NT2/D1 (cell line): ENCODE results near the gene IGF1R.

ENCODE experiments used
- DNase-seq: peaks from one replicate; pipeline ENCODE4 v3.0.0-alpha.2; 2011; ENCODE audit warnings: low read depth, low spot score
- H3K27me3 ChIP-seq: 2 replicates; pipeline ENCODE4 v1.6.0; 2011; ENCODE audit warnings: mild to moderate bottlenecking; ENCODE audit not compliant: insufficient read length, insufficient read depth
- H3K36me3 ChIP-seq: 2 replicates; pipeline ENCODE4 v1.6.1; 2011; ENCODE audit warnings: mild to moderate bottlenecking, low read length, mixed read lengths; ENCODE audit not compliant: insufficient read depth, insufficient read length
- H3K4me1 ChIP-seq: 2 replicates; pipeline ENCODE4 v1.5.1; 2011; ENCODE audit not compliant: insufficient read depth, insufficient read length
- H3K4me3 ChIP-seq: 2 replicates; pipeline ENCODE4 v1.5.1; 2011; ENCODE audit warnings: low read depth; ENCODE audit not compliant: insufficient read length
- H3K9ac ChIP-seq: 2 replicates; pipeline ENCODE4 v1.6.0; 2011; ENCODE audit warnings: low read depth; ENCODE audit not compliant: insufficient read length
- H3K9me3 ChIP-seq: 2 replicates; pipeline ENCODE4 v1.5.1; 2011; ENCODE audit warnings: mild to moderate bottlenecking, low read length; ENCODE audit not compliant: insufficient read depth
- SUZ12 ChIP-seq: IDR thresholded peaks from 2 replicates; pipeline ENCODE4 v1.6.1; 2011; ENCODE audit not compliant: insufficient read length, insufficient read depth; ENCODE audit errors: extremely low read depth
- YY1 ChIP-seq: IDR thresholded peaks from 2 replicates; pipeline ENCODE4 v1.6.1; 2011; ENCODE audit not compliant: insufficient read length, insufficient read depth
- ZNF274 ChIP-seq: IDR thresholded peaks from 2 replicates; pipeline ENCODE4 v1.6.1; 2011; ENCODE audit warnings: mild to moderate bottlenecking, low read depth, low read length

The IGF1R gene

GRCh38 chr15:98878862-98879261 lies 230.5 kb downstream of the IGF1R start:
- no peaks in the 10 kb centered on the region for H3K27me3 ChIP-seq
- H3K4me3 ChIP-seq, result no peak overlapping the region
- TF ChIP-seq SUZ12, result no peak
- no peak for TF ChIP-seq YY1
- TF ChIP-seq ZNF274, result no peak
- no peak overlapping the region for H3K9ac ChIP-seq
- H3K9me3 ChIP-seq, result no peaks in the 10 kb centered on the region
- DNase-seq, result no peak
- no peaks in the 10 kb centered on the region for H3K36me3 ChIP-seq
- peaks cover 4% of the 10 kb centered on the region for H3K4me1 ChIP-seq

GRCh38 chr15:98881526-98882520 lies 233.5 kb downstream of the IGF1R start:
- TF ChIP-seq SUZ12 (no peak), YY1 (no peak), ZNF274 (no peak)
- Histone ChIP-seq H3K36me3 (no peaks in the 10 kb centered on the region), H3K4me3 (no peak overlapping the region), H3K4me1 (peaks cover 3% of the 10 kb centered on the region), H3K27me3 (no peaks in the 10 kb centered on the region), H3K9me3 (no peaks in the 10 kb centered on the region), H3K9ac (no peak overlapping the region)
- no peak for DNase-seq

- H3K27me3 ChIP-seq, result no peaks in the 10 kb centered on the region
- H3K4me3 ChIP-seq, result no peak overlapping the region
- H3K4me1 ChIP-seq, result peaks cover 3% of the 10 kb centered on the region
- H3K9me3 ChIP-seq, result no peaks in the 10 kb centered on the region
- DNase-seq, result no peak
- H3K9ac ChIP-seq, result no peak overlapping the region
- TF ChIP-seq SUZ12 (no peak), YY1 (no peak), ZNF274 (no peak)
- H3K36me3 ChIP-seq, result no peaks in the 10 kb centered on the region
Observed at GRCh38 chr15:98883478-98883877, 235.1 kb downstream of the IGF1R start.

GRCh38 chr15:98884894-98885293 lies 236.6 kb downstream of the IGF1R start:
- no peaks in the 10 kb centered on the region for H3K36me3 ChIP-seq
- no peak overlapping the region for H3K9ac ChIP-seq
- no peak overlapping the region for H3K4me3 ChIP-seq
- no peaks in the 10 kb centered on the region for H3K9me3 ChIP-seq
- H3K27me3 ChIP-seq, result no peaks in the 10 kb centered on the region
- TF ChIP-seq ZNF274 (no peak), SUZ12 (no peak), YY1 (no peak)
- peaks cover 3% of the 10 kb centered on the region for H3K4me1 ChIP-seq
- DNase-seq, result no peak

GRCh38 chr15:98887976-98888375 lies 239.6 kb downstream of the IGF1R start:
- DNase-seq, result no peak
- Histone ChIP-seq H3K9ac (no peak overlapping the region), H3K27me3 (no peaks in the 10 kb centered on the region), H3K36me3 (peaks cover 10% of the 10 kb centered on the region), H3K9me3 (no peaks in the 10 kb centered on the region), H3K4me1 (peaks cover 3% of the 10 kb centered on the region), H3K4me3 (no peak overlapping the region)
- TF ChIP-seq YY1 (no peak), SUZ12 (no peak), ZNF274 (no peak)

GRCh38 chr15:98888820-98889479 lies 240.6 kb downstream of the IGF1R start:
- TF ChIP-seq YY1, result no peak
- no peak for TF ChIP-seq SUZ12
- TF ChIP-seq ZNF274, result no peak
- no peak overlapping the region for H3K4me3 ChIP-seq
- peaks cover 3% of the 10 kb centered on the region for H3K4me1 ChIP-seq
- H3K9me3 ChIP-seq, result no peaks in the 10 kb centered on the region
- no peak for DNase-seq
- H3K36me3 ChIP-seq, result peaks cover 14% of the 10 kb centered on the region
- no peaks in the 10 kb centered on the region for H3K27me3 ChIP-seq
- H3K9ac ChIP-seq, result no peak overlapping the region
